ENCODE measurements around the gene AGAP2.

DNA sequence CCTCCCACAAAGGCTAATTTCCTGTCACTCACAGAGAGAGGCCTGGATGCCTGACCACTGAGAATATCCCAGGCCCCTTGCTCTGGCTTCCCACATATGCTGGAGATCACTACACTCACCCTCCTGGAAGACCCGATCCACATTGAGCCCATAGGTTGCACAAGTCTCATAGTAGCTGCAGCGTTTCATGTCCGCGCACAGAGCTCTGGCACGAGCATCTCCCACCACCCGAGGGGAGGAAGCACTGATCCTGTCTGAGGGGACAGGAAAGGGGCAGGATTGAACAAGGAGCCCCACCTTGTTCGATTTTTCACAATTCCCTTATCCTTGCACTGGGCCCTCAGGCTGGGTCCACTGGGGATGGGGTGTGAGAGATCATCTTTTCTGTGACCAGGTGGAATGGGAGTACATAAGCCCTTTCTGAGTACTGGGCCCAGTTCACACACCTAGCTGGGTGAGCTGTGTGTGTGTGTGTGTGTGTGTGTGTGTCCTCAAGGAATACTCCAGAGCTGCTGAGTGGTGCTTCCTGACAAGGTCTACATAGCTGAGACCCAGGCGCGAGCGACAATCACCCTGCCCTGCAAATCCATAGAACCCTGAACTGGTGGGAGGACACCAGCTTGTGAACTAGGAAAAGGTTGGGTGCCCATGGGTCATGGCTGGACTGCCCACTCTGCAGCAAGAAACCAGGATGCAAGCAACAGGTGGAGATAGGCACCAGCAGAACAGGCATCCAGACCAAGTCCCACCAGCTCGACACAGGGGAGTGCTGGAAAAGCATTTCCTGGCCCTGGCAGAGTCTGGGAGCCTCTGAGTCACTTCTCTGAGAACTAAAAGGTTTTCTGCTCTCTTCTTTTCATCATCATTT is 5.6 kb downstream of the AGAP2 start:
- no peak for TF ChIP-seq CTCF (IDR thresholded peaks at IDR 0.05)
- TF ChIP-seq EZH2 (IDR thresholded peaks at IDR 0.05; ENCODE audit: borderline replicate concordance, insufficient read depth, low read depth, low read length, poor library complexity, severe bottlenecking) = no peak
